H1 (cell line): ENCODE data around the gene CEACAM6. TPM values are rescaled to one million over a fixed set of nuclear protein-coding genes. Genes with fewer than 3 reads are reported as not detected.

Experiments used
- CTCF ChIA-PET: fragments of 300-600 bp; sonication (Branson Sonifier 250); formaldehyde crosslinking; loops from one replicate; lab custom pipeline; 2021; ENCODE audit not compliant: partially characterized antibody; lab: Charles Lee
- POLR2A ChIA-PET: fragments of 300-600 bp; sonication (Branson Sonifier 250); formaldehyde crosslinking; loops from one replicate; lab custom pipeline; 2021; ENCODE audit warnings: inconsistent platforms; ENCODE audit not compliant: partially characterized antibody; lab: Charles Lee
- DNase-seq, 2 experiments: peaks; one replicate each; pipeline versions ENCODE4 v3.0.0 to v3.0.0-alpha.2; 2010 to 2022; ENCODE audit warnings: low spot score in 2 of 2, low read depth in 1 of 2, mixed read lengths in 1 of 2
- FAIRE-seq: peaks from 2 replicates; lab custom pipeline; 2011; peaks lifted over from hg19 to GRCh38; lab: Jason Lieb, UNC
- H2AFZ ChIP-seq: 2 replicates; pipeline ENCODE4 v1.8.1; 2012; ENCODE audit warnings: low read length, inconsistent platforms
- H2AK5ac ChIP-seq: 2 replicates; pipeline ENCODE4 v1.6.1; 2013; ENCODE audit warnings: low read depth, low read length
- H2BK120ac ChIP-seq: replicated peaks from 2 replicates; pipeline ENCODE3; 2013; ENCODE audit warnings: low read depth, low read length, inconsistent platforms
- H2BK12ac ChIP-seq: 2 replicates; pipeline ENCODE4 v1.6.1; 2013; ENCODE audit warnings: low read depth, low read length
- H2BK15ac ChIP-seq: 2 replicates; pipeline ENCODE4 v1.6.1; 2013; ENCODE audit warnings: low read length
- H2BK20ac ChIP-seq: 2 replicates; pipeline ENCODE4 v1.6.1; 2013; ENCODE audit warnings: low read length
- H2BK5ac ChIP-seq: 2 replicates; pipeline ENCODE4 v1.6.1; 2013; ENCODE audit warnings: low read depth, low read length
- H3K14ac ChIP-seq: 2 replicates; pipeline ENCODE4 v1.6.1; 2013; ENCODE audit warnings: inconsistent platforms; ENCODE audit not compliant: insufficient read length
- H3K18ac ChIP-seq: 2 replicates; pipeline ENCODE4 v1.6.1; 2013; ENCODE audit warnings: low read length; ENCODE audit errors: extremely low read depth
- H3K23ac ChIP-seq: 2 replicates; pipeline ENCODE4 v1.6.1; 2013; ENCODE audit warnings: inconsistent platforms; ENCODE audit not compliant: insufficient read length
- H3K23me2 ChIP-seq: 2 replicates; pipeline ENCODE4 v1.6.1; 2013; ENCODE audit warnings: low read depth, low read length
- H3K27ac ChIP-seq: 2 replicates; pipeline ENCODE4 v1.6.1; 2011; ENCODE audit warnings: low read depth, low read length, inconsistent platforms
- H3K27me3 ChIP-seq, 4 experiments: replicated peaks in 1 of 4; 1 replicate in 1 of 4; 2 replicates in 3 of 4; pipeline versions ENCODE4 v1.6.1 to v1.8.1; 2011 to 2013; ENCODE audit warnings: low read length in 3 of 4, mild to moderate bottlenecking in 3 of 4, inconsistent platforms in 2 of 4, mixed read lengths in 2 of 4, moderate library complexity in 1 of 4; ENCODE audit not compliant: control insufficient read depth in 3 of 4, insufficient read depth in 3 of 4; ENCODE audit errors: extremely low read depth in 1 of 4
- H3K36me3 ChIP-seq, 4 experiments: 2 replicates each; pipeline versions ENCODE4 v1.6.1 to v1.8.1; 2011 to 2013; ENCODE audit warnings: mild to moderate bottlenecking in 4 of 4, low read length in 3 of 4, moderate library complexity in 2 of 4, control low read depth in 1 of 4, inconsistent platforms in 1 of 4; ENCODE audit not compliant: insufficient read depth in 4 of 4, control insufficient read depth in 2 of 4
- H3K4ac ChIP-seq: replicated peaks from 2 replicates; pipeline ENCODE3; 2013; ENCODE audit warnings: low read length, low read depth, mixed read lengths, inconsistent platforms; ENCODE audit not compliant: insufficient read length
- H3K4me1 ChIP-seq, 4 experiments: replicated peaks in 1 of 4; 1 replicate in 1 of 4; 2 replicates in 3 of 4; pipeline versions ENCODE4 v1.6.1 to v1.8.1; 2011 to 2013; ENCODE audit warnings: low read length in 3 of 4, inconsistent platforms in 2 of 4, mixed read lengths in 1 of 4; ENCODE audit not compliant: insufficient read depth in 4 of 4, control insufficient read depth in 3 of 4
- H3K4me2 ChIP-seq, 2 experiments: 2 replicates each; pipeline versions ENCODE4 v1.6.1 to v1.8.1; 2011 to 2013; ENCODE audit warnings: low read depth in 2 of 2, low read length in 2 of 2, control low read depth in 1 of 2, inconsistent platforms in 1 of 2, mild to moderate bottlenecking in 1 of 2; ENCODE audit not compliant: insufficient read depth in 1 of 2
- H3K4me3 ChIP-seq, 4 experiments: fragments of 200-600, 300-600 bp in 1 of 4; sonication (generic), shearing (Covaris generic), sonication (Bioruptor Twin) in 1 of 4; 2 replicates each; pipeline versions ENCODE4 v1.5.1 to v1.8.1; 2011 to 2016; ENCODE audit warnings: low read length in 4 of 4, low read depth in 3 of 4, control low read depth in 2 of 4, inconsistent platforms in 2 of 4, mild to moderate bottlenecking in 2 of 4, mixed read lengths in 1 of 4, moderate library complexity in 1 of 4; ENCODE audit not compliant: insufficient read depth in 2 of 4; ENCODE audit errors: extremely low read depth in 1 of 4
- H3K56ac ChIP-seq: replicated peaks from 2 replicates; pipeline ENCODE3; 2013; ENCODE audit warnings: low read depth, mild to moderate bottlenecking, mixed read lengths, low read length, inconsistent platforms; ENCODE audit not compliant: insufficient read length
- H3K79me1 ChIP-seq: 2 replicates; pipeline ENCODE4 v1.6.1; 2013; ENCODE audit warnings: low read depth, low read length, control low read depth
- H3K79me2 ChIP-seq, 2 experiments: 2 replicates each; pipeline versions ENCODE4 v1.6.1 to v1.8.1; 2012 to 2013; ENCODE audit warnings: low read length in 2 of 2, mild to moderate bottlenecking in 2 of 2, inconsistent platforms in 1 of 2; ENCODE audit not compliant: insufficient read depth in 2 of 2, control insufficient read depth in 1 of 2
- H3K9ac ChIP-seq, 4 experiments: replicated peaks in 1 of 4; 1 replicate in 1 of 4; 2 replicates in 3 of 4; pipeline versions ENCODE4 v1.6.1 to v1.8.1; 2011 to 2013; ENCODE audit warnings: low read depth in 3 of 4, low read length in 3 of 4, control low read depth in 2 of 4, mild to moderate bottlenecking in 2 of 4, moderate library complexity in 2 of 4, inconsistent platforms in 1 of 4; ENCODE audit errors: extremely low read depth in 1 of 4
- H3K9me3 ChIP-seq, 2 experiments: 2 replicates each; pipeline versions ENCODE4 v1.6.1 to v1.8.1; 2012 to 2013; ENCODE audit warnings: mild to moderate bottlenecking in 2 of 2, moderate library complexity in 2 of 2, control low read depth in 1 of 2, inconsistent platforms in 1 of 2, low read depth in 1 of 2, low read length in 1 of 2, mixed read lengths in 1 of 2; ENCODE audit not compliant: insufficient read depth in 2 of 2
- H4K20me1 ChIP-seq, 2 experiments: replicated peaks in 1 of 2; 2 replicates each; pipeline versions ENCODE3 to v1.8.1; 2011 to 2013; ENCODE audit warnings: inconsistent platforms in 2 of 2, low read length in 2 of 2, mild to moderate bottlenecking in 1 of 2; ENCODE audit not compliant: insufficient read depth in 2 of 2, control insufficient read depth in 1 of 2
- H4K5ac ChIP-seq: 2 replicates; pipeline ENCODE4 v1.6.1; 2013; ENCODE audit warnings: low read length, low read depth, mixed read lengths, inconsistent platforms; ENCODE audit not compliant: insufficient read length
- H4K8ac ChIP-seq: 2 replicates; pipeline ENCODE4 v1.8.0; 2013; ENCODE audit warnings: mild to moderate bottlenecking, moderate library complexity, low read length, inconsistent platforms; ENCODE audit not compliant: insufficient read depth; ENCODE audit errors: extremely low read depth
- H4K91ac ChIP-seq: replicated peaks from 2 replicates; pipeline ENCODE3; 2013; ENCODE audit warnings: low read length, mixed read lengths, inconsistent platforms; ENCODE audit not compliant: insufficient read length
- ATF2 ChIP-seq: IDR thresholded peaks from 2 replicates; pipeline ENCODE4 v1.6.1; 2012; ENCODE audit warnings: low read length, inconsistent platforms
- GABPA ChIP-seq: IDR thresholded peaks from 2 replicates; pipeline ENCODE4 v1.6.1; 2011; ENCODE audit warnings: mild to moderate bottlenecking, low read length, moderate library complexity, borderline replicate concordance; ENCODE audit not compliant: insufficient read depth
- GTF2F1 ChIP-seq: IDR thresholded peaks from 2 replicates; pipeline ENCODE4 v1.6.1; 2012; ENCODE audit warnings: low read depth, low read length, improper control_type of control experiment, borderline replicate concordance
- HDAC2 ChIP-seq, 2 experiments: fragments of 300-600 bp in 1 of 2; sonication (generic) in 1 of 2; IDR thresholded peaks; 2 replicates each; pipeline ENCODE4 v1.6.1; 2011 to 2012; ENCODE audit warnings: low read depth in 2 of 2, low read length in 2 of 2, mild to moderate bottlenecking in 2 of 2, moderate library complexity in 2 of 2, borderline replicate concordance in 1 of 2, inconsistent platforms in 1 of 2
- PHF8 ChIP-seq: fragments of 200-600 bp; sonication (generic); conservative IDR thresholded peaks from 2 replicates; pipeline ENCODE4 v1.7.1; 2012; ENCODE audit warnings: low read depth, mild to moderate bottlenecking, inconsistent platforms, low read length, moderate library complexity
- POU5F1 ChIP-seq: IDR thresholded peaks from 2 replicates; pipeline ENCODE4 v1.6.1; 2011; ENCODE audit warnings: low read depth, mild to moderate bottlenecking, low read length, moderate library complexity
- RFX5 ChIP-seq: IDR thresholded peaks from 2 replicates; pipeline ENCODE4 v1.6.1; 2011; ENCODE audit warnings: low read depth, low read length, improper control_type of control experiment, borderline replicate concordance
- TBP ChIP-seq: IDR thresholded peaks from 2 replicates; pipeline ENCODE4 v1.6.1; 2011; ENCODE audit warnings: low read depth, low read length, improper control_type of control experiment
- WGBS, 2 experiments: shearing (Covaris generic) in 1 of 2; methylation state at CpG; one replicate each; pipeline versions ENCODE4 v1.1.6 to v1.1.7; 2013 to 2015; ENCODE audit warnings: low lambda C conversion rate in 2 of 2, mixed read lengths in 2 of 2, inconsistent platforms in 1 of 2, low coverage in 1 of 2, missing lambda C conversion rate in 1 of 2; ENCODE audit not compliant: insufficient replicate concordance in 2 of 2, insufficient coverage in 1 of 2, insufficient read length in 1 of 2; ENCODE audit errors: extremely low coverage in 1 of 2, missing lambda C conversion rate in 1 of 2; 5-methylcytosine and 5-hydroxymethylcytosine counted together
- polyA plus RNA-seq, 7 experiments: library from polyadenylated mRNA; depleted of rRNA in 3 of 7; stranded (reverse) in 5 of 7; unstranded in 2 of 7; fragments of >200 nt in 5 of 7; fragments of 200-250 nt in 2 of 7; gene quantifications; 1 replicate in 5 of 7; 2 replicates in 1 of 7; 4 replicates in 1 of 7; pipeline versions ENCODE4 v1.2.1 to v1.2.3, GENCODE V29; 2011 to 2013; ENCODE audit warnings: missing spikeins in 2 of 7, mixed read lengths in 2 of 7
- total RNA-seq: library from RNA; stranded (reverse); fragmentation: NEBNext Ultra II Directional; extraction: Animal tissue kit (Norgen Biotek cat#: 25700); gene quantifications from 2 replicates; pipeline ENCODE4 v1.2.1, GENCODE V29; 2021

Gene CEACAM6
- total and polyA plus RNA-seq, 2 of the 8 experiments (the other 6 are each of a cell fraction or from before 2014, with no cell fraction given), result not detected

- H2BK5ac ChIP-seq, result no peak overlapping the region
- no peaks in the 10 kb centered on the region; the same call in 1 of the 2 replicates for H3K79me1 ChIP-seq
- H3K14ac ChIP-seq, result no peak overlapping the region
- no peaks in the 10 kb centered on the region for H3K27me3 ChIP-seq
- H4K8ac ChIP-seq, result no peak overlapping the region
- no peak overlapping the region for H3K4me3 ChIP-seq
- ChIA-PET CTCF (interaction anchor here (1.1 to 2.0 kb wide), 2 partner anchors 19 to 21 kb away, joined by 3 to 5 read pairs; partner anchors contain the start of gene CEACAM3), POLR2A (no interaction called here)
- H3K56ac ChIP-seq, result no peak overlapping the region
- no peak for FAIRE-seq
- H2BK20ac ChIP-seq, result no peak overlapping the region
- no peaks in the 10 kb centered on the region for H3K4me1 ChIP-seq
- H4K91ac ChIP-seq, result no peak overlapping the region
- H3K4ac ChIP-seq, result no peak overlapping the region
- no peak overlapping the region for H3K18ac ChIP-seq
- no peak overlapping the region for H3K4me2 ChIP-seq
- no peak overlapping the region for H3K9ac ChIP-seq
- WGBS, 2 experiments, result 60% methylated on average over 4 of the region's 4 CpGs; no CpG with 5 or more reads in 1 of the 2 experiments
- H3K9me3 ChIP-seq, result peaks cover 46 to 53% of the 10 kb centered on the region in 2 experiments
- no peak overlapping the region for H4K5ac ChIP-seq
- no peaks in the 10 kb centered on the region for H3K79me2 ChIP-seq
- TF ChIP-seq RFX5 (no peak), GABPA (no peak), PHF8 (no peak), TBP (no peak), GTF2F1 (no peak), ATF2 (no peak), POU5F1 (no peak), HDAC2 (IDR thresholded peaks at IDR 0.05; ENCODE audit: borderline replicate concordance in 1 of 2, low read depth in 2 of 2, low read length in 2 of 2) (no peak)
- no peak overlapping the region for H2BK120ac ChIP-seq
- no peak overlapping the region for H2AFZ ChIP-seq
- no peaks in the 10 kb centered on the region for H3K36me3 ChIP-seq
- no peak overlapping the region for H2BK15ac ChIP-seq
- H3K27ac ChIP-seq, result no peak overlapping the region
- DNase-seq, result no peak
- H4K20me1 ChIP-seq, result peaks cover 0 to 1% of the 10 kb centered on the region in 2 experiments
- H2BK12ac ChIP-seq, result no peak overlapping the region
- H3K23me2 ChIP-seq, result no peaks in the 10 kb centered on the region
- no peak overlapping the region for H3K23ac ChIP-seq
- no peak overlapping the region for H2AK5ac ChIP-seq
Measured at GRCh38 chr19:41815301-41815700, 60.0 kb downstream of the CEACAM6 start.
